ENCODE data around the gene SREK1.
"Not testable (repeated sequence)": the region's sequence is repeated elsewhere in the genome, so short reads cannot be mapped to it uniquely, and the experiment has no call there.

Gene SREK1

GRCh38 chr5:66122379-66123034, 21.6 kb upstream of the SREK1 start:
- Histone ChIP-seq H3K27ac (no peak overlapping the region), H3K27me3 (ENCODE audit: control insufficient read depth, insufficient read depth, low read length) (no peaks in the 10 kb centered on the region), H3K4me3 (ENCODE audit: low read depth, low read length) (no peak overlapping the region), H3K4me1 (no peaks in the 10 kb centered on the region), H3K79me2 (no peaks in the 10 kb centered on the region), H2AFZ (no peak overlapping the region), H3K36me3 (ENCODE audit: control insufficient read depth, insufficient read depth, low read length) (no peaks in the 10 kb centered on the region), H3K4me2 (ENCODE audit: low read length) (no peak overlapping the region), H3K9me3 (ENCODE audit: control insufficient read depth, low read length) (no peaks in the 10 kb centered on the region), H3K9ac (no peak overlapping the region)
- no peak for TF ChIP-seq CTCF (IDR thresholded peaks at IDR 0.05)

- no peak overlapping the region for H2AFZ ChIP-seq
- H3K79me2 ChIP-seq: no peaks in the 10 kb centered on the region
- no peaks in the 10 kb centered on the region for H3K36me3 ChIP-seq (ENCODE audit: control insufficient read depth, insufficient read depth, low read length)
- no peak overlapping the region for H3K9ac ChIP-seq
- no peak for TF ChIP-seq CTCF (IDR thresholded peaks at IDR 0.05)
- no peaks in the 10 kb centered on the region for H3K27me3 ChIP-seq (ENCODE audit: control insufficient read depth, insufficient read depth, low read length)
- H3K4me2 ChIP-seq (ENCODE audit: low read length): no peak overlapping the region
- no peaks in the 10 kb centered on the region for H3K9me3 ChIP-seq (ENCODE audit: control insufficient read depth, low read length)
- H3K4me1 ChIP-seq: no peaks in the 10 kb centered on the region
- no peak overlapping the region for H3K27ac ChIP-seq
- H3K4me3 ChIP-seq (ENCODE audit: low read depth, low read length): no peak overlapping the region
Observed at GRCh38 chr5:66129144-66129543, 15.0 kb upstream of the SREK1 start.

- no peak overlapping the region for H2AFZ ChIP-seq
- H3K27me3 ChIP-seq (ENCODE audit: control insufficient read depth, insufficient read depth, low read length): no peaks in the 10 kb centered on the region
- H3K4me1 ChIP-seq: no peaks in the 10 kb centered on the region
- no peaks in the 10 kb centered on the region for H3K36me3 ChIP-seq (ENCODE audit: control insufficient read depth, insufficient read depth, low read length)
- no peak overlapping the region for H3K4me2 ChIP-seq (ENCODE audit: low read length)
- no peak for TF ChIP-seq CTCF (IDR thresholded peaks at IDR 0.05)
- H3K9me3 ChIP-seq (ENCODE audit: control insufficient read depth, low read length): no peaks in the 10 kb centered on the region
- no peak overlapping the region for H3K27ac ChIP-seq
- no peaks in the 10 kb centered on the region for H3K79me2 ChIP-seq
- H3K4me3 ChIP-seq (ENCODE audit: low read depth, low read length): no peak overlapping the region
- no peak overlapping the region for H3K9ac ChIP-seq
Observed at GRCh38 chr5:66130493-66130892, 13.6 kb upstream of the SREK1 start.

- no peak for TF ChIP-seq CTCF (IDR thresholded peaks at IDR 0.05)
- Histone ChIP-seq H3K27ac (no peak overlapping the region), H3K4me3 (ENCODE audit: low read depth, low read length) (no peak overlapping the region), H3K9me3 (ENCODE audit: control insufficient read depth, low read length) (no peaks in the 10 kb centered on the region), H2AFZ (no peak overlapping the region), H3K9ac (no peak overlapping the region), H3K79me2 (no peaks in the 10 kb centered on the region), H3K4me1 (no peaks in the 10 kb centered on the region), H3K4me2 (ENCODE audit: low read length) (no peak overlapping the region), H3K27me3 (ENCODE audit: control insufficient read depth, insufficient read depth, low read length) (no peaks in the 10 kb centered on the region), H3K36me3 (ENCODE audit: control insufficient read depth, insufficient read depth, low read length) (no peaks in the 10 kb centered on the region)
Observed at GRCh38 chr5:66134407-66134861, 9.7 kb upstream of the SREK1 start.

- H3K4me2 ChIP-seq (ENCODE audit: low read length): no peak overlapping the region
- H3K27me3 ChIP-seq (ENCODE audit: control insufficient read depth, insufficient read depth, low read length): no peaks in the 10 kb centered on the region
- no peak for TF ChIP-seq CTCF (IDR thresholded peaks at IDR 0.05)
- no peak overlapping the region for H2AFZ ChIP-seq
- H3K27ac ChIP-seq: no peak overlapping the region
- H3K36me3 ChIP-seq (ENCODE audit: control insufficient read depth, insufficient read depth, low read length): no peaks in the 10 kb centered on the region
- H3K79me2 ChIP-seq: no peaks in the 10 kb centered on the region
- H3K9me3 ChIP-seq (ENCODE audit: control insufficient read depth, low read length): no peaks in the 10 kb centered on the region
- H3K4me1 ChIP-seq: no peaks in the 10 kb centered on the region
- no peak overlapping the region for H3K4me3 ChIP-seq (ENCODE audit: low read depth, low read length)
- no peak overlapping the region for H3K9ac ChIP-seq
Observed at GRCh38 chr5:66136053-66136452, 8.0 kb upstream of the SREK1 start.

GRCh38 chr5:66136944-66137343, 7.2 kb upstream of the SREK1 start:
- not testable (repeated sequence) for H3K27me3 ChIP-seq (ENCODE audit: control insufficient read depth, insufficient read depth, low read length); H2AFZ ChIP-seq; H3K4me1 ChIP-seq; H3K36me3 ChIP-seq (ENCODE audit: control insufficient read depth, insufficient read depth, low read length); H3K79me2 ChIP-seq; H3K27ac ChIP-seq; H3K4me3 ChIP-seq (ENCODE audit: low read depth, low read length); H3K9me3 ChIP-seq (ENCODE audit: control insufficient read depth, low read length); H3K9ac ChIP-seq; H3K4me2 ChIP-seq (ENCODE audit: low read length)

Measured in parathyroid adenoma (tissue), 2 donors.